T-helper 1 cell treated with Interleukin-12 subunit alpha and Interleukin-12 subunit beta and Interleukin-4 antibody, amounts not matched to agents 30 μg/mL and 1 μg/mL, for 36 hours (primary cell): ENCODE results near the gene RYR2.
"Not testable (repeated sequence)": the region's sequence is repeated elsewhere in the genome, so short reads cannot be mapped to it uniquely, and the experiment has no call there.

Experiments
- H3K27ac Mint-ChIP-seq: one replicate; pipeline ENCODE4 v1.8.0; 2021; ENCODE audit warnings: mild to moderate bottlenecking, mixed read lengths
- H3K27me3 Mint-ChIP-seq: one replicate; pipeline ENCODE4 v1.8.0; 2021; ENCODE audit warnings: low read depth, mixed read lengths
- H3K36me3 Mint-ChIP-seq: one replicate; pipeline ENCODE4 v1.8.0; 2021; ENCODE audit warnings: low read depth, mixed read lengths
- H3K4me1 Mint-ChIP-seq: one replicate; pipeline ENCODE4 v1.8.0; 2021; ENCODE audit warnings: low read depth, mixed read lengths
- H3K4me3 Mint-ChIP-seq: one replicate; pipeline ENCODE4 v1.8.0; 2021; ENCODE audit warnings: mild to moderate bottlenecking, moderate library complexity, mixed read lengths
- H3K9me3 Mint-ChIP-seq: one replicate; pipeline ENCODE4 v1.8.0; 2021; ENCODE audit warnings: mixed read lengths

RYR2 gene

GRCh38 chr1:237241038-237241437 is 199.1 kb downstream of the RYR2 start:
- no peaks in the 10 kb centered on the region for H3K36me3 Mint-ChIP-seq
- no peaks in the 10 kb centered on the region for H3K27me3 Mint-ChIP-seq
- no peaks in the 10 kb centered on the region for H3K9me3 Mint-ChIP-seq
- H3K27ac Mint-ChIP-seq = no peak overlapping the region
- no peak overlapping the region for H3K4me3 Mint-ChIP-seq
- no peaks in the 10 kb centered on the region for H3K4me1 Mint-ChIP-seq

GRCh38 chr1:237244778-237245177 is 202.8 kb downstream of the RYR2 start:
- Mint-ChIP-seq H3K9me3 (no peaks in the 10 kb centered on the region), H3K27me3 (no peaks in the 10 kb centered on the region), H3K36me3 (no peaks in the 10 kb centered on the region), H3K4me3 (no peak overlapping the region), H3K4me1 (no peaks in the 10 kb centered on the region), H3K27ac (no peak overlapping the region)

- Mint-ChIP-seq H3K36me3 (no peaks in the 10 kb centered on the region), H3K27ac (no peak overlapping the region), H3K4me3 (no peak overlapping the region), H3K9me3 (no peaks in the 10 kb centered on the region), H3K4me1 (no peaks in the 10 kb centered on the region), H3K27me3 (no peaks in the 10 kb centered on the region)
Measured at GRCh38 chr1:237247442-237247841, 205.5 kb downstream of the RYR2 start.

- no peaks in the 10 kb centered on the region for H3K27me3 Mint-ChIP-seq
- H3K9me3 Mint-ChIP-seq = no peaks in the 10 kb centered on the region
- no peak overlapping the region for H3K4me3 Mint-ChIP-seq
- H3K36me3 Mint-ChIP-seq = no peaks in the 10 kb centered on the region
- H3K27ac Mint-ChIP-seq = no peak overlapping the region
- no peaks in the 10 kb centered on the region for H3K4me1 Mint-ChIP-seq
Measured at GRCh38 chr1:237249120-237249519, 207.1 kb downstream of the RYR2 start.

GRCh38 chr1:237250055-237250454 is 208.1 kb downstream of the RYR2 start:
- no peak overlapping the region for H3K27ac Mint-ChIP-seq
- no peaks in the 10 kb centered on the region for H3K27me3 Mint-ChIP-seq
- H3K9me3 Mint-ChIP-seq = no peaks in the 10 kb centered on the region
- no peaks in the 10 kb centered on the region for H3K36me3 Mint-ChIP-seq
- no peak overlapping the region for H3K4me3 Mint-ChIP-seq
- no peaks in the 10 kb centered on the region for H3K4me1 Mint-ChIP-seq

- no peaks in the 10 kb centered on the region for H3K4me1 Mint-ChIP-seq
- no peaks in the 10 kb centered on the region for H3K36me3 Mint-ChIP-seq
- H3K27ac Mint-ChIP-seq = no peak overlapping the region
- no peaks in the 10 kb centered on the region for H3K27me3 Mint-ChIP-seq
- no peak overlapping the region for H3K4me3 Mint-ChIP-seq
- H3K9me3 Mint-ChIP-seq = peaks cover 3% of the 10 kb centered on the region
Measured at GRCh38 chr1:237255071-237255470, 213.1 kb downstream of the RYR2 start.

- no peaks in the 10 kb centered on the region for H3K4me1 Mint-ChIP-seq
- H3K27ac Mint-ChIP-seq = no peak overlapping the region
- peaks cover 3% of the 10 kb centered on the region for H3K9me3 Mint-ChIP-seq
- no peak overlapping the region for H3K4me3 Mint-ChIP-seq
- H3K36me3 Mint-ChIP-seq = no peaks in the 10 kb centered on the region
- no peaks in the 10 kb centered on the region for H3K27me3 Mint-ChIP-seq
Measured at GRCh38 chr1:237258871-237259270, 216.9 kb downstream of the RYR2 start.

- H3K36me3 Mint-ChIP-seq = no peaks in the 10 kb centered on the region
- peaks cover under 1% of the 10 kb centered on the region for H3K9me3 Mint-ChIP-seq
- no peak overlapping the region for H3K27ac Mint-ChIP-seq
- H3K4me1 Mint-ChIP-seq = no peaks in the 10 kb centered on the region
- no peak overlapping the region for H3K4me3 Mint-ChIP-seq
- no peaks in the 10 kb centered on the region for H3K27me3 Mint-ChIP-seq
Measured at GRCh38 chr1:237261198-237261597, 219.2 kb downstream of the RYR2 start.

- Mint-ChIP-seq H3K27ac (no peak overlapping the region), H3K4me1 (no peaks in the 10 kb centered on the region), H3K9me3 (no peaks in the 10 kb centered on the region), H3K36me3 (no peaks in the 10 kb centered on the region), H3K27me3 (peaks cover 4% of the 10 kb centered on the region), H3K4me3 (no peak overlapping the region)
Measured at GRCh38 chr1:237267743-237268142, 225.8 kb downstream of the RYR2 start.

GRCh38 chr1:237269938-237270337 is 228.0 kb downstream of the RYR2 start:
- H3K36me3 Mint-ChIP-seq = no peaks in the 10 kb centered on the region
- H3K27me3 Mint-ChIP-seq = peaks cover 4% of the 10 kb centered on the region
- H3K4me1 Mint-ChIP-seq = no peaks in the 10 kb centered on the region
- H3K4me3 Mint-ChIP-seq = no peak overlapping the region
- no peak overlapping the region for H3K27ac Mint-ChIP-seq
- no peaks in the 10 kb centered on the region for H3K9me3 Mint-ChIP-seq

GRCh38 chr1:237270353-237270752 is 228.4 kb downstream of the RYR2 start:
- no peak overlapping the region for H3K4me3 Mint-ChIP-seq

GRCh38 chr1:237277994-237278393 is 236.0 kb downstream of the RYR2 start:
- not testable (repeated sequence) for H3K36me3 Mint-ChIP-seq, H3K4me1 Mint-ChIP-seq, H3K9me3 Mint-ChIP-seq, H3K27ac Mint-ChIP-seq, H3K4me3 Mint-ChIP-seq, H3K27me3 Mint-ChIP-seq

More at GRCh38 chr1:237270353-237270752, 228.4 kb downstream of the RYR2 start:
- Mint-ChIP-seq H3K36me3 (no peaks in the 10 kb centered on the region), H3K27me3 (peaks cover 4% of the 10 kb centered on the region), H3K9me3 (no peaks in the 10 kb centered on the region), H3K4me1 (no peaks in the 10 kb centered on the region), H3K27ac (no peak overlapping the region)

- Mint-ChIP-seq H3K27me3 (no peaks in the 10 kb centered on the region), H3K4me3 (no peak overlapping the region), H3K36me3 (no peaks in the 10 kb centered on the region), H3K9me3 (no peaks in the 10 kb centered on the region), H3K4me1 (no peaks in the 10 kb centered on the region), H3K27ac (no peak overlapping the region)
Measured at GRCh38 chr1:237279629-237280028, 237.6 kb downstream of the RYR2 start.

GRCh38 chr1:237281481-237281880 is 239.5 kb downstream of the RYR2 start:
- Mint-ChIP-seq H3K36me3 (no peaks in the 10 kb centered on the region), H3K9me3 (no peaks in the 10 kb centered on the region), H3K27me3 (no peaks in the 10 kb centered on the region), H3K4me3 (no peak overlapping the region), H3K4me1 (no peaks in the 10 kb centered on the region), H3K27ac (no peak overlapping the region)

GRCh38 chr1:237282208-237282783 is 240.3 kb downstream of the RYR2 start:
- H3K4me3 Mint-ChIP-seq = no peak overlapping the region
- H3K36me3 Mint-ChIP-seq = no peaks in the 10 kb centered on the region
- H3K27me3 Mint-ChIP-seq = no peaks in the 10 kb centered on the region
- no peaks in the 10 kb centered on the region for H3K4me1 Mint-ChIP-seq
- H3K27ac Mint-ChIP-seq = no peak overlapping the region
- H3K9me3 Mint-ChIP-seq = no peaks in the 10 kb centered on the region
